ENCODE measurements around the gene UNC13C. TPM values are rescaled to one million over a fixed set of nuclear protein-coding genes. Genes with fewer than 3 reads are reported as not detected.

The UNC13C gene
- total RNA-seq, 4 donors from 2014 or later: under 0.01 to 0.30 (median 0.21) TPM; not detected in 1

GRCh38 chr15:54083991-54084390 is 105.8 kb downstream of the UNC13C start:
- no peaks in the 10 kb centered on the region for H3K36me3 ChIP-seq
- H3K9me3 ChIP-seq: no peaks in the 10 kb centered on the region
- H3K27ac ChIP-seq: no peak overlapping the region
- no peak for DNase-seq (ENCODE audit: low spot score in 2 of 2)
- TF ChIP-seq CTCF (IDR thresholded peaks at IDR 0.05) (no peak), POLR2A (IDR thresholded peaks at IDR 0.05) (no peak), EP300 (IDR thresholded peaks at IDR 0.05) (no peak)
- no peaks in the 10 kb centered on the region for H3K27me3 ChIP-seq
- WGBS, 2 donors: 65 to 70% methylated on average over 7 of the region's 7 CpGs
- no peak overlapping the region for H3K4me3 ChIP-seq
- H3K4me1 ChIP-seq: no peaks in the 10 kb centered on the region

GRCh38 chr15:54088837-54089236 is 110.6 kb downstream of the UNC13C start:
- H3K9me3 ChIP-seq: no peaks in the 10 kb centered on the region
- no peak for DNase-seq (ENCODE audit: low spot score in 2 of 2)
- 80 to 89% methylated on average over 2 of the region's 2 CpGs for WGBS, 2 donors
- no peak overlapping the region for H3K4me3 ChIP-seq
- no peak for TF ChIP-seq POLR2A (IDR thresholded peaks at IDR 0.05)
- no peak for TF ChIP-seq EP300 (IDR thresholded peaks at IDR 0.05)
- TF ChIP-seq CTCF (IDR thresholded peaks at IDR 0.05): no peak
- H3K27ac ChIP-seq: no peak overlapping the region
- H3K36me3 ChIP-seq: no peaks in the 10 kb centered on the region
- no peaks in the 10 kb centered on the region for H3K27me3 ChIP-seq
- no peaks in the 10 kb centered on the region for H3K4me1 ChIP-seq

GRCh38 chr15:54089776-54090175 is 111.5 kb downstream of the UNC13C start:
- Histone ChIP-seq H3K9me3 (no peaks in the 10 kb centered on the region), H3K36me3 (no peaks in the 10 kb centered on the region), H3K4me1 (no peaks in the 10 kb centered on the region), H3K27me3 (no peaks in the 10 kb centered on the region), H3K4me3 (no peak overlapping the region), H3K27ac (no peak overlapping the region)
- DNase-seq (ENCODE audit: low spot score in 2 of 2): no peak
- WGBS, 2 donors: 83 to 88% methylated on average over 3 of the region's 3 CpGs
- TF ChIP-seq CTCF (IDR thresholded peaks at IDR 0.05): no peak
- no peak for TF ChIP-seq POLR2A (IDR thresholded peaks at IDR 0.05)
- no peak for TF ChIP-seq EP300 (IDR thresholded peaks at IDR 0.05)

- Histone ChIP-seq H3K9me3 (peaks cover 0 to 3% (median 0%) of the 10 kb centered on the region in 4 donors), H3K27ac (no peak overlapping the region), H3K36me3 (no peaks in the 10 kb centered on the region), H3K27me3 (no peaks in the 10 kb centered on the region), H3K4me3 (no peak overlapping the region), H3K4me1 (no peaks in the 10 kb centered on the region)
- WGBS, 2 donors: 61 to 62% methylated on average over 2 of the region's 2 CpGs
- DNase-seq (ENCODE audit: low spot score in 2 of 2): no peak
- no peak for TF ChIP-seq POLR2A (IDR thresholded peaks at IDR 0.05)
- no peak for TF ChIP-seq CTCF (IDR thresholded peaks at IDR 0.05)
- no peak for TF ChIP-seq EP300 (IDR thresholded peaks at IDR 0.05)
These were observed 113.4 kb downstream of the UNC13C start for GRCh38 chr15:54091651-54092050.

- no peak for DNase-seq (ENCODE audit: low spot score in 2 of 2)
- Histone ChIP-seq H3K4me3 (no peak overlapping the region), H3K4me1 (no peaks in the 10 kb centered on the region), H3K27me3 (no peaks in the 10 kb centered on the region), H3K36me3 (no peaks in the 10 kb centered on the region), H3K9me3 (peaks cover 0 to 3% (median 0%) of the 10 kb centered on the region in 4 donors), H3K27ac (no peak overlapping the region)
- TF ChIP-seq EP300 (IDR thresholded peaks at IDR 0.05) (no peak), POLR2A (IDR thresholded peaks at IDR 0.05) (no peak), CTCF (IDR thresholded peaks at IDR 0.05) (no peak)
- 95% methylated on average over 1 of the region's 1 CpG for WGBS, 2 donors
These were observed 116.4 kb downstream of the UNC13C start for GRCh38 chr15:54094661-54095060.

All from tibial nerve (tissue), 4 donors.